HepG2 (cell line): ENCODE results near the gene ADRM1. TPM values are rescaled to one million over a fixed set of nuclear protein-coding genes. Genes with fewer than 3 reads are reported as not detected.

Experiments
- ATAC-seq: fragments of 200-7000 bp; cut with Tn5 transposase; 3 replicates; pipeline ENCODE4 v1.9.1; 2020; ENCODE audit warnings: mild to moderate bottlenecking, moderate library complexity
- BruUV-seq: library from RNA; stranded (reverse); fragments of 400-500 nt; replicated peaks from 2 replicates; lab custom pipeline; 2021; lab: Mats Ljungman, UMichigan
- CTCF ChIA-PET: fragments of 300-600 bp; formaldehyde crosslinking; extraction: SDS; loops from one replicate; lab custom pipeline; 2021; ENCODE audit warnings: low total read pairs, inconsistent platforms, low intra/inter-chr PET ratio; lab: Yijun Ruan, JAX
- POLR2A ChIA-PET: fragments of 350-600 bp; sonication (Branson Sonifier 250); formaldehyde crosslinking; loops from one replicate; lab custom pipeline; 2020; ENCODE audit warnings: antibody characterized with exemption, inconsistent platforms; lab: Yijun Ruan, JAX
- DNase-seq: peaks from one replicate; pipeline ENCODE4 v3.0.0-alpha.2; 2015; ENCODE audit warnings: low spot score
- FAIRE-seq: peaks from 3 replicates; lab custom pipeline; 2011; peaks lifted over from hg19 to GRCh38; lab: Jason Lieb, UNC
- H2AFZ ChIP-seq: one replicate; pipeline ENCODE4 v1.6.1; 2011; ENCODE audit warnings: low read length, inconsistent platforms
- H3K27ac ChIP-seq: fragments of 300-600 bp; 3 replicates; pipeline ENCODE4 v1.8.0; 2011; ENCODE audit warnings: mixed run types, mild to moderate bottlenecking, mixed read lengths, low read length, inconsistent platforms; ENCODE audit not compliant: insufficient read depth; ENCODE audit errors: extremely low read length
- H3K27me3 ChIP-seq, 2 experiments: fragments of 200-600 bp in 1 of 2; 2 replicates in 1 of 2; 3 replicates in 1 of 2; pipeline versions ENCODE4 v1.6.0 to v1.8.0; 2011; ENCODE audit warnings: low read length in 2 of 2, mild to moderate bottlenecking in 2 of 2, moderate library complexity in 2 of 2, inconsistent platforms in 1 of 2; ENCODE audit not compliant: insufficient read depth in 2 of 2, control insufficient read depth in 1 of 2
- H3K36me3 ChIP-seq, 2 experiments: fragments of 200-600 bp in 1 of 2; replicated peaks in 1 of 2; 2 replicates in 1 of 2; 3 replicates in 1 of 2; pipeline versions ENCODE4 v1.5.1 to v1.8.0; 2011; ENCODE audit warnings: low read length in 2 of 2, inconsistent platforms in 1 of 2; ENCODE audit not compliant: insufficient read depth in 2 of 2, control insufficient read depth in 1 of 2
- H3K4me1 ChIP-seq: 2 replicates; pipeline ENCODE4 v1.5.1; 2012; ENCODE audit warnings: low read length, inconsistent platforms; ENCODE audit not compliant: insufficient read depth
- H3K4me2 ChIP-seq: 2 replicates; pipeline ENCODE4 v1.6.0; 2011; ENCODE audit warnings: low read depth, low read length, inconsistent platforms
- H3K4me3 ChIP-seq, 3 experiments: fragments of 200-600 bp in 1 of 3; sonication (generic), shearing (Covaris generic) in 1 of 3; replicated peaks in 1 of 3; 2 replicates each; pipeline ENCODE4 v1.5.1; 2011 to 2016; ENCODE audit warnings: low read length in 3 of 3, inconsistent platforms in 2 of 3, low read depth in 2 of 3, mild to moderate bottlenecking in 2 of 3, control low read depth in 1 of 3, mixed read lengths in 1 of 3; ENCODE audit not compliant: insufficient read depth in 1 of 3
- H3K79me2 ChIP-seq: one replicate; pipeline ENCODE4 v1.6.1; 2011; ENCODE audit warnings: low read length, inconsistent platforms; ENCODE audit not compliant: insufficient read depth
- H3K9ac ChIP-seq: 2 replicates; pipeline ENCODE4 v1.6.0; 2011; ENCODE audit warnings: mild to moderate bottlenecking, low read depth, low read length, inconsistent platforms; ENCODE audit not compliant: insufficient read depth
- H3K9me3 ChIP-seq: 2 replicates; pipeline ENCODE4 v1.5.1; 2012; ENCODE audit warnings: mild to moderate bottlenecking, low read length
- H4K20me1 ChIP-seq: 2 replicates; pipeline ENCODE4 v1.6.0; 2011; ENCODE audit warnings: inconsistent platforms, mild to moderate bottlenecking, low read length, moderate library complexity; ENCODE audit not compliant: insufficient read depth
- ARNT ChIP-seq: fragments of 450-650 bp; IDR thresholded peaks from 2 replicates; pipeline ENCODE4 v1.6.1; 2017
- CAMTA2 ChIP-seq: sonication (generic); formaldehyde crosslinking; IDR thresholded peaks from 2 replicates; pipeline ENCODE4 v1.4.0; 2020; ENCODE audit warnings: mild to moderate bottlenecking, missing genetic modification reagents, borderline replicate concordance
- DR1 ChIP-seq: sonication (generic); formaldehyde crosslinking; IDR thresholded peaks from 2 replicates; pipeline ENCODE4 v1.8.0; 2021; ENCODE audit warnings: mild to moderate bottlenecking, missing genetic modification reagents, inconsistent platforms
- HNRNPL ChIP-seq: fragments of 200-400 bp; formaldehyde crosslinking; IDR thresholded peaks from 2 replicates; pipeline ENCODE4 v1.6.1; 2017; ENCODE audit warnings: mild to moderate bottlenecking, low read depth, low read length
- IRF9 ChIP-seq: sonication (generic); formaldehyde crosslinking; IDR thresholded peaks from 2 replicates; pipeline ENCODE4 v1.8.0; 2022; ENCODE audit warnings: missing genetic modification reagents, mild to moderate bottlenecking, borderline replicate concordance
- MBD4 ChIP-seq: IDR thresholded peaks from 2 replicates; pipeline ENCODE4 v1.6.1; 2012; ENCODE audit warnings: low read length, inconsistent platforms, borderline replicate concordance
- MEIS2 ChIP-seq: sonication (generic); formaldehyde crosslinking; IDR thresholded peaks from 2 replicates; pipeline ENCODE4 v1.9.0; 2021; ENCODE audit warnings: mild to moderate bottlenecking, missing genetic modification reagents
- NFIB ChIP-seq: sonication (generic); formaldehyde crosslinking; IDR thresholded peaks from 2 replicates; pipeline ENCODE4 v1.9.0; 2021; ENCODE audit warnings: missing genetic modification reagents, mild to moderate bottlenecking, borderline replicate concordance
- RBFOX2 ChIP-seq: fragments of 200-400 bp; formaldehyde crosslinking; IDR thresholded peaks from 2 replicates; pipeline ENCODE4 v1.6.1; 2017; ENCODE audit warnings: low read depth, mild to moderate bottlenecking, low read length
- RFX1 ChIP-seq: fragments of 450-650 bp; IDR thresholded peaks from 2 replicates; pipeline ENCODE4 v1.6.1; 2017
- SMAD3 ChIP-seq: sonication (generic); formaldehyde crosslinking; IDR thresholded peaks from 2 replicates; pipeline ENCODE4 v1.4.0; 2020; ENCODE audit warnings: missing genetic modification reagents
- STAG1 ChIP-seq: sonication (generic); formaldehyde crosslinking; IDR thresholded peaks from 2 replicates; pipeline ENCODE4 v1.4.0; 2020; ENCODE audit warnings: missing genetic modification reagents
- TBP ChIP-seq: sonication (generic); formaldehyde crosslinking; IDR thresholded peaks from 2 replicates; pipeline ENCODE4 v1.5.0; 2020; ENCODE audit warnings: missing genetic modification reagents
- ZBTB1 ChIP-seq: sonication (generic); formaldehyde crosslinking; IDR thresholded peaks from 2 replicates; pipeline ENCODE4 v1.4.0; 2020; ENCODE audit warnings: missing genetic modification reagents, borderline replicate concordance
- ZBTB25 ChIP-seq: IDR thresholded peaks from 2 replicates; pipeline ENCODE4 v1.6.1; 2018; ENCODE audit warnings: missing genetic modification reagents
- ZBTB4 ChIP-seq: sonication (generic); formaldehyde crosslinking; IDR thresholded peaks from 2 replicates; pipeline ENCODE4 v1.4.0; 2020; ENCODE audit warnings: missing genetic modification reagents, mild to moderate bottlenecking, borderline replicate concordance
- ZBTB46 ChIP-seq: sonication (generic); formaldehyde crosslinking; IDR thresholded peaks from 2 replicates; pipeline ENCODE4 v1.4.0; 2020; ENCODE audit warnings: mild to moderate bottlenecking, missing genetic modification reagents, borderline replicate concordance
- ZNF274 ChIP-seq: sonication (generic); formaldehyde crosslinking; IDR thresholded peaks from 2 replicates; pipeline ENCODE4 v1.5.1; 2020; ENCODE audit warnings: mild to moderate bottlenecking, missing genetic modification reagents
- ZNF737 ChIP-seq: sonication (generic); formaldehyde crosslinking; IDR thresholded peaks from 2 replicates; pipeline ENCODE4 v1.5.0; 2020; ENCODE audit warnings: missing genetic modification reagents, mild to moderate bottlenecking, borderline replicate concordance
- WGBS: methylation state at CpG from one replicate; pipeline ENCODE4 v1.1.6; 2017; ENCODE audit warnings: low lambda C conversion rate; 5-methylcytosine and 5-hydroxymethylcytosine counted together
- in situ Hi-C: cut with HindIII; loops from 2 replicates; pipeline ENCODE4 v1.10.0; 2017; ENCODE audit warnings: low pct_unique_long_range_greater_than_20kb; ENCODE audit not compliant: extremely low pct_ligation_motif_present
- intact Hi-C: fragments of 100-400 bp; cut with micrococcal nuclease; formaldehyde crosslinking; loops from one replicate; pipeline ENCODE4 v1.10.0; 2022; ENCODE audit not compliant: unreplicated experiment
- polyA plus RNA-seq, 8 experiments: library from polyadenylated mRNA; depleted of rRNA in 3 of 8; stranded (reverse) in 7 of 8; unstranded in 1 of 8; fragments of >200 nt; fragmentation: Illumina TruSeq in 4 of 8; extraction: Trizol in 4 of 8; gene quantifications; 2 replicates each; pipeline versions ENCODE4 v1.2.1 to v1.2.3, GENCODE V29; 2011 to 2016; ENCODE audit warnings: low read depth in 4 of 8, missing spikeins in 1 of 8, mixed read lengths in 1 of 8; ENCODE audit not compliant: insufficient read depth in 1 of 8
- total RNA-seq, 5 experiments: library from RNA; depleted of rRNA; stranded (reverse); fragments of >200 nt; fragmentation: Illumina TruSeq; extraction: Trizol; gene quantifications; 2 replicates each; pipeline ENCODE4 v1.2.3, GENCODE V29; 2016; ENCODE audit warnings: low read depth in 1 of 5

Gene ADRM1
- total and polyA plus RNA-seq, 2 of the 13 experiments (the other 11 are each of a cell fraction or from before 2014, with no cell fraction given) = 92.9 to 154 TPM

- Histone ChIP-seq H4K20me1 (peaks cover 20% of the 10 kb centered on the region; the same call in 1 of the 2 replicates), H3K9me3 (no peaks in the 10 kb centered on the region), H3K4me3 (peak overlapping the region in 1 of 3 experiments; percentile 16; a peak in 1 of 6 replicates), H3K27me3 (no peaks in the 10 kb centered on the region), H3K27ac (peak overlapping the region; percentile 21), H3K4me2 (no peak overlapping the region), H3K9ac (peak overlapping the region; percentile 42; the same call in 1 of the 2 replicates), H3K36me3 (peaks cover 42 to 47% of the 10 kb centered on the region in 2 experiments), H3K79me2 (peaks cover 21% of the 10 kb centered on the region), H3K4me1 (peaks cover 55% of the 10 kb centered on the region), H2AFZ (no peak overlapping the region)
- FAIRE-seq = no peak
- in situ Hi-C loops (no loop called here), intact Hi-C loops (loop anchor here (2.0 kb wide), 1 partner anchor 16 kb away; no protein-coding TSS in a partner anchor)
- no TSS peak for BruUV-seq
- ChIA-PET CTCF (no interaction called here), POLR2A (interaction anchor here (1.4 to 5.1 kb wide), 2 partner anchors 13 to 20 kb away, joined by 6 to 78 read pairs; partner anchors contain the start of gene LAMA5)
- DNase-seq = no peak
- no peak for ATAC-seq
- WGBS = 79% methylated on average over 4 of the region's 16 CpGs
- TF ChIP-seq ZBTB25 (CRISPR knock-in tag) = no peak
- 0 out of 2 replicates have a peak, but pooled peaks have one; percentile 25 for TF ChIP-seq DR1 (CRISPR knock-in tag)
- no peak for TF ChIP-seq ZBTB4 (CRISPR knock-in tag)
- no peak for TF ChIP-seq ARNT
- no peak for TF ChIP-seq MBD4
- no peak for TF ChIP-seq SMAD3 (CRISPR knock-in tag)
- no peak for TF ChIP-seq CAMTA2
- TF ChIP-seq ZBTB1 (CRISPR knock-in tag) = no peak
- TF ChIP-seq TBP = no peak
- TF ChIP-seq RFX1 = no peak
- 0 out of 2 replicates have a peak, but pooled peaks have one; percentile 52 for TF ChIP-seq HNRNPL
- TF ChIP-seq NFIB (CRISPR knock-in tag) = no peak
- no peak for TF ChIP-seq ZNF737
- no peak for TF ChIP-seq MEIS2 (CRISPR knock-in tag)
- peak; percentile 69 for TF ChIP-seq RBFOX2
- no peak for TF ChIP-seq ZNF274 (CRISPR knock-in tag)
- TF ChIP-seq STAG1 (CRISPR knock-in tag) = no peak
- TF ChIP-seq IRF9 = no peak
- TF ChIP-seq ZBTB46 = no peak
Observed at GRCh38 chr20:62354811-62355341, 52.1 kb downstream of the ADRM1 start.
